ENCODE results near the gene TMEM201.

DNA sequence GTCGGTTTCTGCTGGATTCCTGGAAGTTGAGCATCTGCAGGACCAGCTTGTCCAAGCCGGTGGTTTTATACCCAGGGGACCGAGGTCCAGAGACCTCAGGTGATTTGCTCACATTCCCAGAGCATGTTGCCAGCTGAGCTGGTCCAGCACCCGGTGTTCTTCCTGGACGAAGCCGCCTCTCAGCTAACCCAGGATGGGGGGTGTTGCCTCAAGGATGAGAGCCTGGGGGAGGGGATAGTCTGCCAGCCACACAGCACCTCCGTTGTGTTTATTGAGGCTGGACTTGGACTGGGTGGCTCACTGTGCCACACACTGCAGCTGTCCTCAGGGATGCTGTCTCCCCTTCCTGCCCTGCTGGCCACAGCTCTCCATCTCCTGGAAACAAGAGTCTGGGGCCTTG lies 1.5 kb downstream of the TMEM201 start:
- TF ChIP-seq, protein P1, sequence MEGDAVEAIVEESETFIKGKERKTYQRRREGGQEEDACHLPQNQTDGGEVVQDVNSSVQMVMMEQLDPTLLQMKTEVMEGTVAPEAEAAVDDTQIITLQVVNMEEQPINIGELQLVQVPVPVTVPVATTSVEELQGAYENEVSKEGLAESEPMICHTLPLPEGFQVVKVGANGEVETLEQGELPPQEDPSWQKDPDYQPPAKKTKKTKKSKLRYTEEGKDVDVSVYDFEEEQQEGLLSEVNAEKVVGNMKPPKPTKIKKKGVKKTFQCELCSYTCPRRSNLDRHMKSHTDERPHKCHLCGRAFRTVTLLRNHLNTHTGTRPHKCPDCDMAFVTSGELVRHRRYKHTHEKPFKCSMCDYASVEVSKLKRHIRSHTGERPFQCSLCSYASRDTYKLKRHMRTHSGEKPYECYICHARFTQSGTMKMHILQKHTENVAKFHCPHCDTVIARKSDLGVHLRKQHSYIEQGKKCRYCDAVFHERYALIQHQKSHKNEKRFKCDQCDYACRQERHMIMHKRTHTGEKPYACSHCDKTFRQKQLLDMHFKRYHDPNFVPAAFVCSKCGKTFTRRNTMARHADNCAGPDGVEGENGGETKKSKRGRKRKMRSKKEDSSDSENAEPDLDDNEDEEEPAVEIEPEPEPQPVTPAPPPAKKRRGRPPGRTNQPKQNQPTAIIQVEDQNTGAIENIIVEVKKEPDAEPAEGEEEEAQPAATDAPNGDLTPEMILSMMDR (IDR thresholded peaks at IDR 0.05; ENCODE audit: borderline replicate concordance, extremely low read depth, low read length, poor library complexity, severe bottlenecking) = no peak
- no peak for TF ChIP-seq EZH2 (IDR thresholded peaks at IDR 0.05; ENCODE audit: borderline replicate concordance, low read depth, low read length, severe bottlenecking)

Data from DND-41 (cell line).